HG03175 (cell line): ENCODE results near the gene OLIG1.

Experiments
- ATAC-seq: cut with Tn5 transposase; IDR thresholded peaks from one replicate; pipeline ENCODE4 v1.9.1; 2021; ENCODE audit warnings: mild to moderate bottlenecking, moderate library complexity; ENCODE audit not compliant: unreplicated experiment

OLIG1 gene

GRCh38 chr21:33030633-33031032 lies 39.3 kb upstream of the OLIG1 start:
- no peak for ATAC-seq

- no peak for ATAC-seq
Measured at GRCh38 chr21:33031152-33031911, 38.6 kb upstream of the OLIG1 start.

GRCh38 chr21:33032434-33033047 lies 37.4 kb upstream of the OLIG1 start:
- no peak for ATAC-seq

GRCh38 chr21:33033094-33033951 lies 36.6 kb upstream of the OLIG1 start:
- no peak for ATAC-seq

GRCh38 chr21:33033961-33034413 lies 36.0 kb upstream of the OLIG1 start:
- ATAC-seq = no peak

- ATAC-seq = no peak
Measured at GRCh38 chr21:33035147-33035546, 34.8 kb upstream of the OLIG1 start.

GRCh38 chr21:33036430-33037162 lies 33.3 kb upstream of the OLIG1 start:
- no peak for ATAC-seq

GRCh38 chr21:33037501-33037900 lies 32.4 kb upstream of the OLIG1 start:
- ATAC-seq = no peak

GRCh38 chr21:33039536-33039935 lies 30.4 kb upstream of the OLIG1 start:
- ATAC-seq = no peak

GRCh38 chr21:33040215-33040614 lies 29.7 kb upstream of the OLIG1 start:
- ATAC-seq = no peak

- ATAC-seq = no peak
Measured at GRCh38 chr21:33041981-33042380, 28.0 kb upstream of the OLIG1 start.

GRCh38 chr21:33042812-33043211 lies 27.1 kb upstream of the OLIG1 start:
- no peak for ATAC-seq

GRCh38 chr21:33046455-33046854 lies 23.5 kb upstream of the OLIG1 start:
- ATAC-seq = no peak

GRCh38 chr21:33047231-33047630 lies 22.7 kb upstream of the OLIG1 start:
- ATAC-seq = no peak

- ATAC-seq = no peak
Measured at GRCh38 chr21:33051925-33052324, 18.0 kb upstream of the OLIG1 start.

GRCh38 chr21:33053951-33054350 lies 16.0 kb upstream of the OLIG1 start:
- ATAC-seq = no peak

GRCh38 chr21:33055991-33056390 lies 13.9 kb upstream of the OLIG1 start:
- ATAC-seq = no peak

- ATAC-seq = no peak
Measured at GRCh38 chr21:33057385-33057940, 12.5 kb upstream of the OLIG1 start.

GRCh38 chr21:33058527-33058926 lies 11.4 kb upstream of the OLIG1 start:
- ATAC-seq = no peak

GRCh38 chr21:33058957-33059356 lies 11.0 kb upstream of the OLIG1 start:
- no peak for ATAC-seq
